ENCODE measurements around the gene WDR70.

- TF ChIP-seq POLR2A (IDR thresholded peaks at IDR 0.05) (no peak), CTCF (IDR thresholded peaks at IDR 0.05) (no peak)
Measured at GRCh38 chr5:37738865-37739488, 359.9 kb downstream of the WDR70 start.

All from transverse colon (tissue), 3 donors.